HG03378 (cell line): Measurements from ENCODE around the gene GRIA4.
"Not testable (repeated sequence)": the region's sequence is repeated elsewhere in the genome, so short reads cannot be mapped to it uniquely, and the experiment has no call there.

Experiments used
- ATAC-seq: cut with Tn5 transposase; IDR thresholded peaks from one replicate; pipeline ENCODE4 v1.9.1; 2021; ENCODE audit warnings: mild to moderate bottlenecking, moderate library complexity; ENCODE audit not compliant: unreplicated experiment

Gene GRIA4

DNA sequence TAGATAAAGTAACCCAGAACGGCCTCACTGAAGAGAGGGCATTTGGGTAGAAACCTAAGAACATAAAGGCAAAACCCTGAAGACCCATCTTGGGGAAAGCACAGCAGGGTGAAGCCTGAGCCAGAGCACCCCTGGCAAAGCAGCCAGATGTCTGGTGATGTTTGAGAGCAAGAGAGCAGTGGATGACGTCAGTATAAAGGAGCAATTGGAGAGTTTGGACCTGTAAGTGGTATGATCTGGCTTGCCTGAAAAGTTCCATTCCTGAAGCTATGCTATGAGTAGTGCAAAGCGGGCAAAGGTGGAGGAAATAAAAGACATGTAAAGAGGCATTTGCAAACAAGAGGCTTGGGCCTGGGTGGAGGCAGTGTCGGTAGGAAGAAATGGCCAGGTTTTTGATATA lies 244.4 kb downstream of the GRIA4 start:
- ATAC-seq = no peak

DNA sequence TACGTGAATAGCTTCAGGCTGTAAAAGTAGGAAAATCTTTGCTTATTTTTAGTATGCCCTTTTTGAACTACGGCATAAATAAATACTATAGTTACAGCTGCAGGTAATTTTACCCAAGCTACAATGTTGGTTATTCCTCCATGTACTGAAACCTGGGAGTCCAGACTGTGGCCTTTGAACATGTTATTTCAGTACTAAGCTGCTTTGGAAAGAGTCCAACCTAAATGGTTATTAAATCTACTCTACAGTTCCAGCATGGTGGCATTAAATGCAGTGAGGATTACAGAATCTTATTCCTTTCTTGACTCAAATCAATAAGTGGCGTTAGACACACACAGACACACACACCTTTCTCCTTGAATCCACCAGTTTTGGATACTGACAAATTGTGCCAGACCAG lies 247.1 kb downstream of the GRIA4 start:
- no peak for ATAC-seq

DNA sequence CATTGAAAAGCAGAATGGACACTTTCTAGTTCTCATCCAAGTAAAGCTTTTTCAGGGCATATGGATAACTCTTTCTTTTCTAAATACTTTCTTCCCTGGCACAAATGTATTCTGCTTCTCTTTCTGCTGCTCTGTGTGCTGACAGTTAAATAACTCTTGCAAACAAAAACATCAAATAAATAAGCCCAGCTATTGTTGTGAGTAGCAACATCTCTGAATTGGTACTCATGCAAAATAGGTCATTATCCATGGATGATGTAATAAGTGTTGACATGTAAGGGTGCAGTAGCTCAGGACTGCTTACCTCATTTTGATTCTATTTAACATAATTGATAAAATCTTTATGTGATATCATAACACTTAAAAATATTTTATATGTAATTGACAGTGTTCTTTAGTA lies 247.9 kb downstream of the GRIA4 start:
- no peak for ATAC-seq

DNA sequence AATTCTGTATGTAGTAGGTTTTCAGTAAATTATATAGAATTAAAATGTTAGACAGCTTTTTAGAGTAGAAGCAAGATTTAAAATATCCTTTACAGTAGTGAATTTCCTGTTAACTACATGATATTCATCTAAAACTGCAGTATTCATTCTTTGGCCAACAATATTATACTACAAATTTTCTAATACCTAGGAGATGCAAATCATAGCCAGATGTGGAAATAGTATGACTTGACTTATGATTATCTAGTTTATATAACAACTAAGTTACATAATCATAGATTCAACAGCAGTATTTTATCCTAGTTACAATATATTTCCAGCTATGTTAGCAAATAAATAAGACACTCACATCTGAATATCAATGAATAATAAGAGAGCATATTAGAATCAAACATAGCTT lies 249.0 kb downstream of the GRIA4 start:
- no peak for ATAC-seq

DNA sequence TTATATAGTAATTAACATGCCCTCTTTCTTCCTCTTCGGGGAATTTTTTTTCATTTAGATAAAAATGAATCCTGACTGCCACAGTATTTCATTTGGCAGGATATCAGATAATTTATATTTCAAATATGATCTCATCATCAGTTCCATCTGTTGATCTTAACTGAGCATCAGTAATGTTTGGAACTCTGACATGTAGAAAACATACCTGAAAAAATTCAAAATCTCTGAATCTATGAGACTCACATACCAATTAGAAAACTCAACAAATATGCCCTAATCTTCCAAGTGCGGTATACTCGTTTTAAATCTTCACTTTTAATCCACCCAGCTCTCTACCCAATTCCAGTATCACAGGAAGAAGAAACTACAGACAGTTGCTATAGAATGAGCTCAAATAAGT lies 250.2 kb downstream of the GRIA4 start:
- ATAC-seq = no peak

DNA sequence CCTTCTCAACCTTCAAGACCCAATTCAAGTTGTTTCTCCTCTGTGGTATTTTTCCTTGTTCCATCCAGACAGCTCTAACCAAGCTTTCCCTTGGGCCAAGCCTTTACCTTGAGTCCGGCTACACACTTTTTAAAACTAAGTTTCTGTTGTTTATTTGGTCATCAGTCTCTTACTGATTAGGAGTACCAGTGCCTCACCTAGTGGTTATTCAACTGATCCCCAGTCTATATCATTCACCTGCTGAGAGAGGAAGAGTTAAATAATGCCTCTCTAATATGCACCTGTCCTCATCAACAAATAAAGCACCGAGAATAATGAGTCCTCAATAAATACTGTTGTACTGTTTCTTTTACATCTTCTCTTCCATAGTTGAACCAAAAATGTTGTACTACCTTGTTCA lies 251.4 kb downstream of the GRIA4 start:
- no peak for ATAC-seq

DNA sequence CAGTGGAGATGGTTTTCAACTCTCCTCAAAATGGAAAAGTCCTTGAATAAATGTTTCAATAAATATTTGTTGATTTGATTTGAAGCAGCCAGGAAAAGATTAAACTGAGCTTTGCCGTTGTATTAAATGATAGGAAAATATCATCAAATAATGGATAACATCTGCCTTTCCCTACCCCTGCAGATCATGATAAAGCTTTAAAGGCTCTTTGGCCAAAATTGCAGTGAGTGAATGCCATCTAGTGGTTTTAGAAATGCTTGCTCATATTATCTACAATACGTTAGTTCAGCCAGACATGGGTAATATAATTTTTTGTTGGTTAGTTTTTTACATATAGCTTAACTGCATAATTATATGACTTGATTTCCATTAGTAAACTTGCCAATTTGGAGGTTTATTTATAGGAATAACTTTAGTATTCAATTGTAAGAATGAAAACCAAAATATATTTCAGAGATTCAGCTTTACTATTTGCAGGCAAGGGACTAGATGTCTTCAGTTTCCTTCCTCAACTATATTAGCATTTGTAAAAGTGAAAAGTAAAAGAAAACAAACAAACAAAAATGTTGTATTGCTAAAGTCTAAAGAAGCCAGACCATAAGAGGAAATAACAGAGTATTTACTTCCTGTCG lies 253.0 kb downstream of the GRIA4 start:
- no peak for ATAC-seq

DNA sequence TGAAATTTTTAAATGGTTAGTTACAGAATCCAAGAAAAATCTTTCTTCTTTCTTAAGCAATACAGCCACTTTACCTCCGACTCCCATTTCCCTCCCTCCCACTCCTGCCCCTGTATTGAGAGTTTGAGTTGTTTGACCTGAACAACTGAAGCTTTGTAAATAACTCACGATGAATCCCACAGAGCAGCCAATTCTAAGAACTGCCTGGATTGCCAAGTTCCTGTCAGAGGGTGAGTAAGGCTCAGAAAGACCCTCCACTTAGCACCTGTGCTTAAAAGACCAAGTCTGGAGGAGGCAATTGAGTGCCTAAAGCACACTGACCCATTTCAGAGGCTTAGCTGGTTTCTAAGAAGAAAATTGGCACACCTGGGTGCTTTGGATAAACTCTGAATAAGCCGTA lies 253.7 kb downstream of the GRIA4 start:
- ATAC-seq = no peak

DNA sequence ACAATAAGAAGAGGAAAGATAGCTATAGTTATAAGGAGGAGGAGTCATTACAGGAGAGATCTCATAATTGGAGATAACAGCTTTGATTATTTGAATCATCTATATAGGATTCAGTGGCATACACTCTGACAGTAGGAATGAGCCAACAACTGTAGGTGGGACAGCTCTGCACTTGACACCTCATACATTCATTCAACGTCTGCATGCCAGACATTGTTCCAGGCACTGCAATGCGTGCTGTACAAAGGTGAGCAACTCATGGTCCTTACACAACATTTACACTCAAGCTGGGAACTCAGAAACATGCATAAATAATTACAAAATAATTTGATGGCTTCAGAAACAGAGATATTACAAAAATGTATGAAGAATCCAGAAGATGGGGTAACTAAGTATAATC lies 257.9 kb downstream of the GRIA4 start:
- no peak for ATAC-seq

DNA sequence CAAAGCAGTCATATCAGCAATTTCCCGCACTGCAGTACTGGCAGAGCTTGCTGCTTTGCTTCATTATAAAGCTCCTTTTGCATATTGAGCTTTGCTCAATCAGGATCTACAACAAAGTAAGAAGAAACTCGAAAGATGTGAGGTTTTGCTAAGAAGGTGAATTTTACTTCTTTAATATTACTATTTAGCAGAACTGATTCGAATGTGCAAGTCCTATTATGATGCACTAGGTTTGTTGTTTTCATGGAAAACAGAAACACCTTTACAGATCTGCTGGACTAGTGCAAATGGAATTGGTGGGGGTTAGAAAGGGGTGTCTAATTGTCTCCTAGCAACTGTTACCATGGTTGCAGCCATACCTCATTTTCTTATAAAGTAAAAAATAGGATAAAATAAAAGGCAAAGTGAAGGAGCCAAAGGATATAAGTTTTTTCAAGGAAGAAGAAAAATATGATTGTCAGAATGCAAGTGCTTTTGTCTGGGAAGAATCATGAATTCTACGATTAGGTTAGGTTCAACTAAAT lies 259.0 kb downstream of the GRIA4 start:
- no peak for ATAC-seq

DNA sequence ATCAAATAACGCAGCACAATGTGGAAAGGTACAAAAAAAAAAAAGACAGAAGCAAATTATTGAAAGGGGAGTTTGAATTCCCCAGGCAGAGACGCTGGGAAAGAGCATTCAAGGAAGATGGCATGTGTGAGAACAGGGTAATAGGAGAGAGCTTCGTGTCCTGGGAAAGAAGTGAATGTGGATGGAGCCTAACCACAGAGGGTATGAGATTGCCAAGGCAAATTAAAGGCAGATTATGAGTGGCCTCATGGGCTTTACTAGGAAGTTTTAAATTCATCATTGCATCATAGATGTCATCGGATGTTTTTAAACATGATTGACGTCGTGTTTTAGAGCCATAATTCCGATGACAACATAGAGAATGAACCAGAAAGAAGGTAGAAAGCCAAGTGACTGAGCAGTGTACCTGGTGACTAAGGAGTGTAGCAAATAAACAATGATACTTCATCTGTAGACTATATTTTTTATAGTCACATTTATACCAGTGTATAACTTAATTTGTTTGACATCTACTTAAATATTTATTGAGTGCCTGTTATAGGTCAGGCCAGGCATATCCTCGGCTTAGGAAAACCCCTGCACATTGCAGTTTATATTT lies 260.7 kb downstream of the GRIA4 start:
- no peak for ATAC-seq

DNA sequence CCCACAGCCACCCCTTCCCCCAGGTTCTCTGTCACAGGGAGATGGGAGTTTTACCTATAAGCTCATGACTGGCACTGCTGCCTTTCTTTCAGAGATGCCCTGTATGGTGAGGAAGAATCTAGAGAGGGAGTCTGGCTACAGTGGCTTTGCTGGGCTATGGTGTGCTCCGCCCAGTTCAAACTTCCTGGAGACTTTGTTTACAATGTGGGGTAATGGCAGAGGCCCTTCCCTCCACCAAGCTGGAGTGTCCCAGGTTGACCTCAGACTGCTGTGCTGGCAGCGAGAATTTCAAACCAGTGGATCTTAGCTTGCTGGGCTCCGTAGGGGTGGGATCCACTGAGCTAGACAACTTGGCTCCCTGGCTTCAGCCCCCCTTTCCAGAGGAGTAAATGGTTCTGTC lies 268.6 kb downstream of the GRIA4 start:
- no peak for ATAC-seq

DNA sequence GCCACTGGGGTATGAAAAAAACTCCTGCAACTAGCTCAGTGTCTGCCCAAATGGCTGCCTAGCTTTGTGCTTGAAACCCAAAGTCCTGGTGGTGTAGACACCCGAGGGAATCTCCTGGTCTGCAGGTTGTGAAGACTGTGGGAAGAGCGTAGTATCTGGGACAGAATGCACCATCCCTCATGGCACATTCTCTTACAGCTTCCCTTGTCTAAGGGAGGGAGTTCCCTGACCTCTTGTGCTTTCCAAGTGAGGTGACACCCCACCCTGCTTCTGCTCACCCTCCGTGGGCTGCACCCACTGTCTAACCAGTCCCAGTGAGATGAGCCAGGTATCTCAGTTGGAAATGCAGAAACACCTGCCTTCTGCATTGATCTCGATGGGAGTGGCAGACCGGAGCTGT lies 269.1 kb downstream of the GRIA4 start:
- ATAC-seq = not testable (repeated sequence)

DNA sequence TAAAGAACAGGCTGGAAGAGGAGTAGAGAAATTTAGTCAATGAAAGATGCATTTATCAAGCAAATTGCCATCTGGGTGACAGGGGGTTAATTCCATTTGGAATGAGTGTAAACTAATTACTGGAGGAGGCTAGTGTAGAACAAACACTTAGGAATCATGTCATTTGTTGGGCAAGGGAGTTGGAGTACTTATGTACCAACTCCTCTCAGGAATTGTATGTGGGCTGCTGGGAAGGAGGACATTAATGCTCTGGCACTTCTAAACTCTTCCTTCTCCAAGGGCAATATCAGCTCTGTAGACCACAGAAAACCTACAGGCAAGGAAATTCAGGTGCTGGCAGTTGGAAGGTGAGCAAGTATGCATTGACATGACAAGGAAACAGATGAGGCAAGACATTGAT lies 271.2 kb downstream of the GRIA4 start:
- no peak for ATAC-seq

DNA sequence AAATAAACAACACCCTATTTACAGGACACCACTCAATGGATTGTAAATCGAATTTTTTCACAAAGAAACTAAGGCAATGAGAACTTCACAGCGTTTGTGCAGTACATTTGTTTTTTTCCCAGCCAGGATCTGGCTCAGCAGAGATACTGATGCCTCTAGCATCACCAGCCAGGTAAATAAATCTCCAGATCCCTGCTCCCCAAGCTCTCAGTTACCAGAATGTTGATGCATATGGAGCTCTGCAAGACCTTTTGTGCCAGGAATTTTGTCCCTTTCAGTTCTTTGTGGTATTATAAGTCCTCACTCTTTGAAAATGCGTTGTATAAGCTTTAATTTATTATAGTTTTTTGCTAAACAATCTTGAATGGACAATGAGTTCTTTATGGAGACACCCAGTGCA lies 274.6 kb downstream of the GRIA4 start:
- ATAC-seq = no peak

DNA sequence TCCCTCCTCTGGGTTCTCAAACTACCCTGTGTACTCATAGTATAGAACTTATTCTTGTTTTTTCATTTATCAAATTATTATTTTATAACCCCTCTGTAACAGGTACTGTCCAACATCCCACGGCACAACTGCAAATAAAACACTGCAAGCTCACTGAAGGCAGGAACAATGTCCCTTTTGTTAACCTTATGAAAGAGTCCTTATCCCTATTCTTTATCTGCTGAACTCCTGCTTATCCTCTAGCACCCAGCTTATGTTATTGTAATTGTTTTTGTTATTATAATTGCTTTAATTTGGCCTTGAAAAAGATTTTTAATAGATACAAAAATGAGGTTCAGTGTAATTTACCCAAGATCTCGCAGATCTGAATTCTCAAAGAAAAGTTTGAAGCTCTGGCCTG lies 281.8 kb downstream of the GRIA4 start:
- ATAC-seq = no peak

DNA sequence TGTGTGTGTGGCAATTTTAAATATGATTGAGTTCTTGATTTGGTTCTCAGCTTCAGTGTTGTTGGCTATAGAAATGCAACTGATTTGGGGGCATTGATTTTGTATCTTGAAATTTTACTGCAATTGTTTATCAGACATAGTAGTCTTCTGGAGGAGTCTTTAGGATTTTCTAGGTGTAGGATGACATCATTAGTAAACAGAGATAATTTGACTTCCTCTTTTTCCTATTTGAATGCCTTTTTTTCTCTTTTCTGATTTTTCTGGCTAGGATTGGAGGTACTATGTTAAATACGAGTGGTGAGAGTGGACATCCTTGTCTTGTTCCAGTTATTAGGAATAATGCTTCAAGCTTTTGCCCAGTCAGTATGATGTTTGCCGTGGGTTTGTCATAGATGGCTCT lies 287.3 kb downstream of the GRIA4 start:
- no peak for ATAC-seq

DNA sequence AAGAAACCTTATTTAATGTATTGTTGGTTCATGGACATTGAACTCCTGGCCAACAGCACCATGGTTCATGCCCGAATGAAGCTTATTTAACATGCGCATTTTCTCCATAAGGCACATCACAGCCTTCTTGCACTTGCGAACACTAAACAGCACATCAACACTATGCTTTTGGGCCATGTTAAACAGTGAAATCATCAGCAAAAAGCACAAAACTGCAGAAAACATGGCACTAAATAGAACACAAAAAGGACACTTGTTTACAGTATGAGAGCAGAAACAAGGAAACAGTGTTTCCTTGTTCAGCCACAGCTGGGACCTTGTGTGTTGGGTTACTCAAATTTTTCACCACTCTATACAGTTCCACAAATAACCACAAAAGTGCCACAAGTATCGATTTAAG lies 289.9 kb downstream of the GRIA4 start:
- ATAC-seq = no peak

DNA sequence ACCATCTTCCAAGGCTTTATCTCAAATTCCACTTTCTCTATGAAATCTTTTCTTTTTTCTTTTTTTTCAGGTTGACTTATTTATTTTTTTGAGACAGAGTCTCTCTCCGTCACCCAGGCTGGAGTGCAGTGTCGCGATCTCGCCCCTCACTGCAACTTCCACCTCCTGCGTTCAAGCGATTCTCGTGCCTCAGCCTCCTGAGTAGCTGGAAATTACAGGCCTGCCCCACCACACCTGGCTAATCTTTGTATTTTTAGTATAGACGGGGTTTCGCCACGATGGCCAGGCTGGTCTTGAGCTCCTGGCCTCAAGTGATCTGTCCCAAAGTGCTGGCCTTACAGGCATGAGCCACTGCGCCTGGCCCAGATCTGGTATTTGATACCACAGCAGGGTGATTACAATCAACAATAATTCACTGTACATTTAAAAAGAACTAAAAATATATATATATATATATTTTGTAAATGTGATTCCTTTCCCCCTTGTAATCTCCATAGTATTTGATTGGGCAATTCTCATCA lies 290.7 kb downstream of the GRIA4 start:
- no peak for ATAC-seq

DNA sequence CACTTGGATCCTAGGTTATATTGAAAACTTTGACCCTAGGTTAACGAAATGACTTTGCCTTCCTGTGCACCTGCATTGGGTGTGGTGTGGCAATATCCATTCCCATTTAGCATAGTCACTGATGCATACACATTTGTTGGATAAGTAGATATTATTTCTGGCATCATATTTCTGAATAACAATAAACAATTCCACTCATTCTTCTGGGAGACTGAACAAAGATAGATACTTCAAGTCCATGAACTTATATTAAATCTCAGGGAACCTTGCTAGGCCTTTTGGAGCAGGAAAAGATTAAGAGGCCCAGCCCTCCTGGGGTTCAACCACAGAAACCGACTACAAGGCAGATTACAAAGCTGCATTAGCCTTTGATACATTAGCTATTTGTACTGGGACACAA lies 293.2 kb downstream of the GRIA4 start:
- ATAC-seq = no peak

DNA sequence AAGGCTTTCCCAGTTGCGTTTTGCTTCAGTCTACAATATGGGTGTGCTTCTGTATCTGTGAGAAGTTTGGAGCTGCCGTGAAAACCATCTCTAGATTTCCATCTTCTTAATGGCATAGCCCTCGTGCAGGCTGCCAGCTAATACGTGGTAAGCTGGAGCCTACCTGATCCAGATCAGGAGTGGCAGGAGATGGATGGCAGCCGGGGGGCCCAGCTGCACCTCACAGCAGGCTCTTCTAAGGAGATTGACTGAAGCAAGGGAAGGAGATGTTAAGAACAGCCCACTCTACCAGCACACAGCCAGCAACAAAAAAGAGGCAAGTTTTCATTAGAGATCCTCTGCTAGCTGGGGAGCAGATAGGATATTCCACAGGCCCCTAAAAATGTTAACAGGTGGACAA lies 296.6 kb downstream of the GRIA4 start:
- no peak for ATAC-seq

DNA sequence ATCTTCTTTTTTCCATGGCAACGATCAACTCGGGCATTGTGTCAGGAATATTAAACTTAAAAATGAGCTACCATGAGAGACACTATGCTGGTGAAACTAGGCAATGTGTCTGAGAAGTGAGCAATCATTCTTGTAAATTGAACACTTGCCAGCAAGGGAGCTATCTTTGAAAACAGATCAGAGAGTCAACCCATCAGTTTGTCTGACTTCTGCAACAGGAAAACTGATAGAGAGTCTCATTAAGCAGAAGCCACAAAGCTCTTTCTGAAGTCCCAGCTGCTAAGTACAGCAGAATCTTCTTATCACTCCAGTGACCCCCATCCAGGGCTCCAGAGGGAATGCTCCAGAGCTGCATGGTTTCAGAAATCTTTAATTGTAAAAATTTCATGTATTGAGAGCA lies 297.4 kb downstream of the GRIA4 start:
- ATAC-seq = no peak
